Measurements from ENCODE around the gene CASP8AP2. TPM values are rescaled to one million over a fixed set of nuclear protein-coding genes. Genes with fewer than 3 reads are reported as not detected.
"Not testable (repeated sequence)": the region's sequence is repeated elsewhere in the genome, so short reads cannot be mapped to it uniquely, and the experiment has no call there.

Gene CASP8AP2
- polyA plus RNA-seq, 1 donor (not counting 4 experiments of a cell fraction or from before 2014, with no cell fraction given): 8.5 TPM

GRCh38 chr6:89888138-89888514 is 58.4 kb downstream of the CASP8AP2 start:
- H3K9ac ChIP-seq (ENCODE audit: control insufficient read depth, extremely low read depth, insufficient read depth, low read length): no peak overlapping the region
- DNase-seq (ENCODE audit: low read depth, low spot score): no peak
- no peak overlapping the region for H3K27ac ChIP-seq (ENCODE audit: control insufficient read depth, insufficient read depth, low read length)
- H3K4me2 ChIP-seq (ENCODE audit: control insufficient read depth, extremely low read depth, insufficient read depth, low read depth, low read length): no peak overlapping the region
- peaks cover 17% of the 10 kb centered on the region for H3K27me3 ChIP-seq (ENCODE audit: control insufficient read depth, extremely low read depth, insufficient read depth, low read length)
- no peaks in the 10 kb centered on the region for H3K36me3 ChIP-seq (ENCODE audit: control insufficient read depth in 2 of 2, extremely low read depth in 1 of 2, insufficient read depth in 2 of 2, low read length in 2 of 2)
- FAIRE-seq: no peak
- H3K9me1 ChIP-seq (ENCODE audit: control insufficient read depth, extremely low read depth, insufficient read depth, low read length): no peaks in the 10 kb centered on the region
- no peak overlapping the region for H2AFZ ChIP-seq (ENCODE audit: control insufficient read depth, low read length)
- no peaks in the 10 kb centered on the region for H4K20me1 ChIP-seq (ENCODE audit: control insufficient read depth, extremely low read depth, insufficient read depth, low read length)
- TF ChIP-seq CTCF (optimal IDR thresholded peaks at IDR 0.05 in 1 of 3, IDR thresholded peaks at IDR 0.05 in 1 of 3, conservative IDR thresholded peaks at IDR 0.05 in 1 of 3; ENCODE audit: extremely low read depth in 1 of 3, insufficient read depth in 2 of 3, low read length in 3 of 3): no peak
- TF ChIP-seq EZH2 (IDR thresholded peaks at IDR 0.05; ENCODE audit: low read length): no peak
- dilution Hi-C loops (cut with MboI; ENCODE audit: extremely low pct_ligation_motif_present, low sequenced_read_pairs): no loop called here
- H3K79me2 ChIP-seq (ENCODE audit: control insufficient read depth, insufficient read depth, low read length): no peaks in the 10 kb centered on the region
- H3K4me3 ChIP-seq (ENCODE audit: control insufficient read depth in 2 of 3, extremely low read depth in 1 of 3, insufficient read depth in 2 of 3, low read depth in 1 of 3, low read length in 3 of 3): no peak overlapping the region
- H3K9me3 ChIP-seq (ENCODE audit: control insufficient read depth, low read depth, low read length): no peaks in the 10 kb centered on the region
- H3K4me1 ChIP-seq (ENCODE audit: control insufficient read depth, extremely low read depth, insufficient read depth, low read length): no peaks in the 10 kb centered on the region

GRCh38 chr6:89888871-89889270 is 59.2 kb downstream of the CASP8AP2 start:
- no peak overlapping the region for H3K4me2 ChIP-seq (ENCODE audit: control insufficient read depth, extremely low read depth, insufficient read depth, low read depth, low read length)

GRCh38 chr6:89890845-89891528 is 61.3 kb downstream of the CASP8AP2 start:
- peaks cover 17% of the 10 kb centered on the region for H3K27me3 ChIP-seq (ENCODE audit: control insufficient read depth, extremely low read depth, insufficient read depth, low read length)
- H2AFZ ChIP-seq (ENCODE audit: control insufficient read depth, low read length); H3K4me2 ChIP-seq (ENCODE audit: control insufficient read depth, extremely low read depth, insufficient read depth, low read depth, low read length); H3K4me3 ChIP-seq (ENCODE audit: control insufficient read depth in 2 of 3, extremely low read depth in 1 of 3, insufficient read depth in 2 of 3, low read depth in 1 of 3, low read length in 3 of 3); H4K20me1 ChIP-seq (ENCODE audit: control insufficient read depth, extremely low read depth, insufficient read depth, low read length); H3K9me1 ChIP-seq (ENCODE audit: control insufficient read depth, extremely low read depth, insufficient read depth, low read length); FAIRE-seq; H3K9ac ChIP-seq (ENCODE audit: control insufficient read depth, extremely low read depth, insufficient read depth, low read length); H3K9me3 ChIP-seq (ENCODE audit: control insufficient read depth, low read depth, low read length); DNase-seq (ENCODE audit: low read depth, low spot score); H3K36me3 ChIP-seq (ENCODE audit: control insufficient read depth in 2 of 2, extremely low read depth in 1 of 2, insufficient read depth in 2 of 2, low read length in 2 of 2); H3K79me2 ChIP-seq (ENCODE audit: control insufficient read depth, insufficient read depth, low read length); dilution Hi-C loops (cut with MboI; ENCODE audit: extremely low pct_ligation_motif_present, low sequenced_read_pairs); H3K4me1 ChIP-seq (ENCODE audit: control insufficient read depth, extremely low read depth, insufficient read depth, low read length); H3K27ac ChIP-seq (ENCODE audit: control insufficient read depth, insufficient read depth, low read length): not testable (repeated sequence)

More at GRCh38 chr6:89888871-89889270, 59.2 kb downstream of the CASP8AP2 start:
- H3K27me3 ChIP-seq (ENCODE audit: control insufficient read depth, extremely low read depth, insufficient read depth, low read length): peaks cover 17% of the 10 kb centered on the region
- H3K36me3 ChIP-seq (ENCODE audit: control insufficient read depth in 2 of 2, extremely low read depth in 1 of 2, insufficient read depth in 2 of 2, low read length in 2 of 2): no peaks in the 10 kb centered on the region
- no peaks in the 10 kb centered on the region for H3K79me2 ChIP-seq (ENCODE audit: control insufficient read depth, insufficient read depth, low read length)
- no peaks in the 10 kb centered on the region for H4K20me1 ChIP-seq (ENCODE audit: control insufficient read depth, extremely low read depth, insufficient read depth, low read length)
- no peak overlapping the region for H3K4me3 ChIP-seq (ENCODE audit: control insufficient read depth in 2 of 3, extremely low read depth in 1 of 3, insufficient read depth in 2 of 3, low read depth in 1 of 3, low read length in 3 of 3)
- H3K9me3 ChIP-seq (ENCODE audit: control insufficient read depth, low read depth, low read length): no peaks in the 10 kb centered on the region
- no peaks in the 10 kb centered on the region for H3K9me1 ChIP-seq (ENCODE audit: control insufficient read depth, extremely low read depth, insufficient read depth, low read length)
- DNase-seq (ENCODE audit: low read depth, low spot score) (no peak), FAIRE-seq (no peak)
- no peak overlapping the region for H3K9ac ChIP-seq (ENCODE audit: control insufficient read depth, extremely low read depth, insufficient read depth, low read length)
- H3K4me1 ChIP-seq (ENCODE audit: control insufficient read depth, extremely low read depth, insufficient read depth, low read length): no peaks in the 10 kb centered on the region
- TF ChIP-seq EZH2 (IDR thresholded peaks at IDR 0.05; ENCODE audit: low read length): no peak
- TF ChIP-seq CTCF (optimal IDR thresholded peaks at IDR 0.05 in 1 of 3, IDR thresholded peaks at IDR 0.05 in 1 of 3, conservative IDR thresholded peaks at IDR 0.05 in 1 of 3; ENCODE audit: extremely low read depth in 1 of 3, insufficient read depth in 2 of 3, low read length in 3 of 3): no peak
- no peak overlapping the region for H3K27ac ChIP-seq (ENCODE audit: control insufficient read depth, insufficient read depth, low read length)
- H2AFZ ChIP-seq (ENCODE audit: control insufficient read depth, low read length): no peak overlapping the region
- dilution Hi-C loops (cut with MboI; ENCODE audit: extremely low pct_ligation_motif_present, low sequenced_read_pairs): no loop called here

- H3K4me1 ChIP-seq (ENCODE audit: control insufficient read depth, extremely low read depth, insufficient read depth, low read length); H3K4me3 ChIP-seq (ENCODE audit: control insufficient read depth in 2 of 3, extremely low read depth in 1 of 3, insufficient read depth in 2 of 3, low read depth in 1 of 3, low read length in 3 of 3); H2AFZ ChIP-seq (ENCODE audit: control insufficient read depth, low read length); H3K27ac ChIP-seq (ENCODE audit: control insufficient read depth, insufficient read depth, low read length); H3K4me2 ChIP-seq (ENCODE audit: control insufficient read depth, extremely low read depth, insufficient read depth, low read depth, low read length); DNase-seq (ENCODE audit: low read depth, low spot score); H3K36me3 ChIP-seq (ENCODE audit: control insufficient read depth in 2 of 2, extremely low read depth in 1 of 2, insufficient read depth in 2 of 2, low read length in 2 of 2); H3K9ac ChIP-seq (ENCODE audit: control insufficient read depth, extremely low read depth, insufficient read depth, low read length); H3K9me1 ChIP-seq (ENCODE audit: control insufficient read depth, extremely low read depth, insufficient read depth, low read length); H3K9me3 ChIP-seq (ENCODE audit: control insufficient read depth, low read depth, low read length); FAIRE-seq; H4K20me1 ChIP-seq (ENCODE audit: control insufficient read depth, extremely low read depth, insufficient read depth, low read length); H3K79me2 ChIP-seq (ENCODE audit: control insufficient read depth, insufficient read depth, low read length); dilution Hi-C loops (cut with MboI; ENCODE audit: extremely low pct_ligation_motif_present, low sequenced_read_pairs): not testable (repeated sequence)
- peaks cover 20% of the 10 kb centered on the region for H3K27me3 ChIP-seq (ENCODE audit: control insufficient read depth, extremely low read depth, insufficient read depth, low read length)
Observed at GRCh38 chr6:89892577-89892976, 62.9 kb downstream of the CASP8AP2 start.
